Left lung (tissue), 10 donors: ENCODE data around the gene GRIK3. TPM values are rescaled to one million over a fixed set of nuclear protein-coding genes. Genes with fewer than 3 reads are reported as not detected.

Experiments
- ATAC-seq: fragments of 200-7000 bp; cut with Tn5 transposase; one replicate; pipeline ENCODE4 v1.9.1; 2020; ENCODE audit warnings: moderate library complexity
- DNase-seq, 4 donors: peaks; one replicate each; pipeline ENCODE4 v3.0.0-alpha.2; 2013 to 2020
- H3K27ac ChIP-seq, 2 donors: fragments of 200-600 bp; sonication (generic) in 1 of 2; one replicate each; pipeline versions ENCODE4 v1.5.0 to v1.8.0; 2020 to 2021
- H3K27me3 ChIP-seq, 2 donors: fragments of 200-600 bp; sonication (generic) in 1 of 2; one replicate each; pipeline versions ENCODE4 v1.5.0 to v1.8.0; 2020 to 2021
- H3K36me3 ChIP-seq, 2 donors: fragments of 200-600 bp; sonication (generic) in 1 of 2; one replicate each; pipeline versions ENCODE4 v1.5.0 to v1.8.0; 2020 to 2021
- H3K4me1 ChIP-seq, 2 donors: fragments of 200-600 bp; one replicate each; pipeline ENCODE4 v1.8.0; 2021
- H3K4me3 ChIP-seq, 2 donors: fragments of 200-600 bp; sonication (generic) in 1 of 2; one replicate each; pipeline versions ENCODE4 v1.5.0 to v1.8.0; 2020 to 2021; ENCODE audit warnings: mild to moderate bottlenecking in 1 of 2
- H3K9me3 ChIP-seq, 2 donors: fragments of 200-600 bp; sonication (generic) in 1 of 2; one replicate each; pipeline versions ENCODE4 v1.5.0 to v1.8.0; 2020 to 2021
- CTCF ChIP-seq, 2 donors: fragments of 200-600 bp; sonication (generic) in 1 of 2; IDR thresholded peaks; one replicate each; pipeline versions ENCODE4 v1.5.0 to v1.8.0; 2021; ENCODE audit warnings: antibody characterized with exemption in 2 of 2
- intact Hi-C, 2 donors: fragments of 100-400 bp; cut with DNase I; formaldehyde crosslinking; loops; one replicate each; pipeline versions ENCODE4 v1.11.2 to v1.14.2; 2022
- polyA plus RNA-seq, 6 donors: library from polyadenylated mRNA; unstranded; fragments of 120-200 nt; gene quantifications; one replicate each; pipeline ENCODE4 v1.2.1, GENCODE V29; 2013; ENCODE audit not compliant: insufficient read length in 6 of 6
- total RNA-seq, 2 donors: library from RNA; stranded (reverse); fragmentation: NEBNext Ultra II Directional; extraction: Animal tissue kit (Norgen Biotek cat#: 25700); gene quantifications; one replicate each; pipeline ENCODE4 v1.2.1, GENCODE V29; 2021
- donor health status: DM: no; HTN: yes; CAD: no.
- donor health status: DM: no; HTN: no; CAD: no.

Gene GRIK3
- total and polyA plus RNA-seq, 8 donors, result 0.18 to 1.2 (median 0.48) TPM; not detected in 1

GRCh38 chr1:36944883-36945282, 89.4 kb downstream of the GRIK3 start:
- TF ChIP-seq CTCF (IDR thresholded peaks at IDR 0.05), result no peak
- Histone ChIP-seq H3K4me3 (no peak overlapping the region), H3K4me1 (no peaks in the 10 kb centered on the region), H3K36me3 (no peaks in the 10 kb centered on the region), H3K27me3 (peaks cover 0 to 38% of the 10 kb centered on the region in 2 donors), H3K9me3 (no peaks in the 10 kb centered on the region), H3K27ac (no peak overlapping the region)
- intact Hi-C loops, result no loop called here
- ATAC-seq, result no peak
- no peak for DNase-seq

DNA sequence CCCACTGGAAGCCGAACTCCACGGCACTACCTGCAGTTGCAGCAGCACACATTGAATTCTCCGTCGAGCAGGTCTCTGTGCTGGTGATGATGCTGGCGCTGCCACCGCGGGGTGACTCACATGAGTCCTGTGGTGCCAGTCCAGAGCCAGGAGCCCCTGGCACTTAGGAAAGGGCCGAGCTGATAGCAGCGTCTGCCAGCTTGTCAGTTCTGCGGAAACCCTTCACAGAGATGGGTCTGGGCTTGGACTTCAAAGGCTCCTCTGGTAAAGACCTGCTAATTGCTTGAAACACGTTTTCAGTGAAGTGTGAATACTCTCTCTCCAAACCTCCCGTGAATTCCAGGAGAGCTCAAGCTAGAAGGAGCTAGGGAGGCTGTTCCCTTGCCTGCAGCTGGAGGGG, 92.2 kb downstream of the GRIK3 start:
- no peaks in the 10 kb centered on the region for H3K36me3 ChIP-seq
- no peak overlapping the region for H3K27ac ChIP-seq
- TF ChIP-seq CTCF (IDR thresholded peaks at IDR 0.05), result no peak
- ATAC-seq (no peak), DNase-seq (no peak)
- intact Hi-C loops, result no loop called here
- no peaks in the 10 kb centered on the region for H3K9me3 ChIP-seq
- H3K4me1 ChIP-seq, result no peaks in the 10 kb centered on the region
- H3K4me3 ChIP-seq, result no peak overlapping the region
- H3K27me3 ChIP-seq, result peaks cover 0 to 55% of the 10 kb centered on the region in 2 donors

DNA sequence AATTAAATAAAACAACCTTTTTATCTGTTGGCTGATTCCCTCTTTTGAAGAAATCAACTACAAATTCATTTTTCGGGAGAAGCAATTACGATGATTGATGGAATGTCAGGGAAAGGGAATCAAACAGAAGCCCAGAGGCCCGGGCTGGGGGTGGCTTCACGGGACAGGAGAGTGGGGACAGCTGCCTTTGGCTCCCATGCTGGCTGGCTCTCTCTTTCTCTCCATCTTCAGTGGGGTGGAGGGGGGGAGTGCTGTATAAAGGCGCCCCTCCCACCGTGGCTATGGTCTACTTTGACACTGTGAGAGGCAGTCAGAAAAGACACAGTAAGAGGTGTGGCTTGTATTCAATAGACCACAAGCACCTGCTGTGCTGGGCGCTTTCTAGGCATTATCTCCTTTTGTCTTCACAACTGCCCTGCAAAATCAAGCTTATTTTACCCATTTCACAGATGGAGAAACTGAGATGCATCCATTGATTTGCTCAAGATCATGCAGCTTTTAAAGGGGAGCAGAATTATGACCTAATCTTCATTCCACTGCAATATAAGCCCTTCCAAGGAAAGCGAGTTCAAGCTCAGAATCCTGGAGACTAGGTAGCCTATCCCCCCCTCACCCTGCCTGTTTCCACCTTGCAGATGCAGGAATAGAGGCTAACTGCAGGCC, 92.9 kb downstream of the GRIK3 start:
- H3K27me3 ChIP-seq, result peaks cover 0 to 62% of the 10 kb centered on the region in 2 donors
- intact Hi-C loops, result no loop called here

GRCh38 chr1:36938819-36939218, 95.5 kb downstream of the GRIK3 start:
- no peak overlapping the region for H3K4me3 ChIP-seq
- ATAC-seq (no peak), DNase-seq (no peak)
- no peaks in the 10 kb centered on the region for H3K36me3 ChIP-seq
- H3K4me1 ChIP-seq, result no peaks in the 10 kb centered on the region
- H3K27ac ChIP-seq, result no peak overlapping the region
- TF ChIP-seq CTCF (IDR thresholded peaks at IDR 0.05), result no peak
- intact Hi-C loops, result no loop called here
- H3K27me3 ChIP-seq, result peaks cover 0 to 85% of the 10 kb centered on the region in 2 donors
- no peaks in the 10 kb centered on the region for H3K9me3 ChIP-seq

More for the DNA sequence above, 92.9 kb downstream of the GRIK3 start:
- no peaks in the 10 kb centered on the region for H3K36me3 ChIP-seq
- H3K27ac ChIP-seq, result no peak overlapping the region
- H3K9me3 ChIP-seq, result no peaks in the 10 kb centered on the region
- H3K4me1 ChIP-seq, result no peaks in the 10 kb centered on the region
- no peak overlapping the region for H3K4me3 ChIP-seq
- TF ChIP-seq CTCF (IDR thresholded peaks at IDR 0.05), result no peak
- ATAC-seq, result no peak
- DNase-seq, result no peak

DNA sequence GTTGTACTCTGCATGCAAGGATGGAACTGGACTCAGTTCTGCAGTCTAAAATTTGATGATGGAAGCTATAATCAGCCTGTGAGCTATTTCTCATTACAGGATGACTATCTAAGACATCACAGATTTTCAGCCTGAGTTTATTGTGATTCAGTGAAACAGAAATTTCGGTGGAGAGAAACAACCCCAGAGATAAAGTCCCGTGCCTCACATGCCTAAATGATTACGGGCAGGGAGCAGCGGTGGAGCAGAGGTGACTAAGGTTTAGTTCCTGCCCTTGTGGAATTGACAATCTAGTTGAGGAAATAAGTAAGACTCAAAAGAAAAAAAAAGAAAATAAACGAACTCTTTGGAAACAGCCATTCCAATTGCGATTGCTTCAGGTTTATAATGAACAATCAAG, 96.9 kb downstream of the GRIK3 start:
- no peaks in the 10 kb centered on the region for H3K4me1 ChIP-seq
- intact Hi-C loops, result no loop called here
- no peak for TF ChIP-seq CTCF (IDR thresholded peaks at IDR 0.05)
- no peak overlapping the region for H3K4me3 ChIP-seq
- H3K27ac ChIP-seq, result no peak overlapping the region
- DNase-seq, result no peak
- no peak for ATAC-seq
- H3K9me3 ChIP-seq, result no peaks in the 10 kb centered on the region
- no peaks in the 10 kb centered on the region for H3K36me3 ChIP-seq
- H3K27me3 ChIP-seq, result peaks cover 0 to 93% of the 10 kb centered on the region in 2 donors
